ENCODE measurements around the gene AP2B1.

Gene AP2B1

DNA sequence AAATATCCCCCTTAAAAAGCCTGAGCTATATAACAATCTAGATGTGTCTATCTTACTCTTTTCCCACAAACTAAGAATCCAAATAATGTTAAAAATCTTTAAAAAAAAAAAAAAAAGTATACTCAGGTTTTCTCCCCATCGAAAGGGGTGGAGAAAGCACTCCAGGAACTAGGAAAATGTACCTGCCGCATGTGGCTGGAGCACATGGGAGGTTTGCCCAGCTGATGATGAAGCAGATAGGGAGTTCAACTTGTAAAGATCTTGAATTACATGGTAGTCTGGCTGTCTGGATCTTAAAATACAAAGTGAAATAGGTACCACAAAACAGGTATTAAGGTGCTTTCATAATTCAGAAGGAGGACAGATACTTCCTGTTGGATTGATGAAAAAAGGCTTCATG is 17.7 kb upstream of the AP2B1 start:
- TF ChIP-seq, protein P1, sequence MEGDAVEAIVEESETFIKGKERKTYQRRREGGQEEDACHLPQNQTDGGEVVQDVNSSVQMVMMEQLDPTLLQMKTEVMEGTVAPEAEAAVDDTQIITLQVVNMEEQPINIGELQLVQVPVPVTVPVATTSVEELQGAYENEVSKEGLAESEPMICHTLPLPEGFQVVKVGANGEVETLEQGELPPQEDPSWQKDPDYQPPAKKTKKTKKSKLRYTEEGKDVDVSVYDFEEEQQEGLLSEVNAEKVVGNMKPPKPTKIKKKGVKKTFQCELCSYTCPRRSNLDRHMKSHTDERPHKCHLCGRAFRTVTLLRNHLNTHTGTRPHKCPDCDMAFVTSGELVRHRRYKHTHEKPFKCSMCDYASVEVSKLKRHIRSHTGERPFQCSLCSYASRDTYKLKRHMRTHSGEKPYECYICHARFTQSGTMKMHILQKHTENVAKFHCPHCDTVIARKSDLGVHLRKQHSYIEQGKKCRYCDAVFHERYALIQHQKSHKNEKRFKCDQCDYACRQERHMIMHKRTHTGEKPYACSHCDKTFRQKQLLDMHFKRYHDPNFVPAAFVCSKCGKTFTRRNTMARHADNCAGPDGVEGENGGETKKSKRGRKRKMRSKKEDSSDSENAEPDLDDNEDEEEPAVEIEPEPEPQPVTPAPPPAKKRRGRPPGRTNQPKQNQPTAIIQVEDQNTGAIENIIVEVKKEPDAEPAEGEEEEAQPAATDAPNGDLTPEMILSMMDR (IDR thresholded peaks at IDR 0.05) = no peak
- no peak overlapping the region for H3K4me3 ChIP-seq

DNA sequence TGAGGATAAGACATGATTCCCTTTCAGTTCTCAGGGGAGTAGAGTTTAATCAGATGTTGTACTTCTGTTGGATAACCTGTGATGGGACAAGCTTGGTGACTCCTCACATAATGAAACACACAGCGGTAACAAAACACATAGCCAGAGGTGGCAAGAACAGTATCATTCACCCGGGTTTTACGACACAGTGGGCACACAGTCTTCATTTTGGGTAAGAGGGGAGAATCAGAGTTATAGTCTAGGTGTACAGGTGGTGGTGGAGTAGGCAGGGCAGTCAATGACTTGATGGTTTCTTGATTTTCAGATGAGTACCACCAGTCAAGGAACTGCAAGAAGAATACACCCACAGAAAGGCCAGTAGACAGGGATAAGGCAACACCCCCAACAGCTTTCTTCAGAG is 11.4 kb upstream of the AP2B1 start:
- no peak overlapping the region for H3K27ac ChIP-seq
- no peak overlapping the region for H3K4me3 ChIP-seq
- TF ChIP-seq, protein P1 (IDR thresholded peaks at IDR 0.05) = no peak
- DNase-seq (ENCODE audit: low spot score) = no peak

More for the DNA sequence above, 17.7 kb upstream of the AP2B1 start:
- DNase-seq (ENCODE audit: low spot score) = no peak
- H3K27ac ChIP-seq = no peak overlapping the region

DNA sequence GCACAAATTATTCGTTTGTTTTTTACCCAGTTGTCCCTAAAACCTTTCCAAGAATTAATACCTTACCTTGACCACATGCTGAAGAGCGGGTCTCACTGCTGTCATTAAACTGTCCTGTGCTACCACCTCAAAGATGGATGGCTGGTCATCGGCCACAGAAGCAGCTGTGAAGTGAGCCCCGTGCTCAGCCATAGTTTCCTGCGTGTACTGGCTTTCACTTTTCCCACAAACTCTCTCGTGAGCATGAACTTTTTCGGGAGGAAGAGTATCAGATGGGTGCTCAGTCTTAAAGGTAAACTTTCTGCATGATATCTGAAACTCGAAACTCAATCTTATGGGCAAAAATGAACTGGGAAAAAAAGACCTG is 9.3 kb upstream of the AP2B1 start:
- peak overlapping the region; percentile 75 for H3K4me3 ChIP-seq
- DNase-seq (ENCODE audit: low spot score) = no peak
- TF ChIP-seq, protein P1 (IDR thresholded peaks at IDR 0.05) = no peak
- peak overlapping the region; percentile 76 to 92 for H3K27ac ChIP-seq

DNA sequence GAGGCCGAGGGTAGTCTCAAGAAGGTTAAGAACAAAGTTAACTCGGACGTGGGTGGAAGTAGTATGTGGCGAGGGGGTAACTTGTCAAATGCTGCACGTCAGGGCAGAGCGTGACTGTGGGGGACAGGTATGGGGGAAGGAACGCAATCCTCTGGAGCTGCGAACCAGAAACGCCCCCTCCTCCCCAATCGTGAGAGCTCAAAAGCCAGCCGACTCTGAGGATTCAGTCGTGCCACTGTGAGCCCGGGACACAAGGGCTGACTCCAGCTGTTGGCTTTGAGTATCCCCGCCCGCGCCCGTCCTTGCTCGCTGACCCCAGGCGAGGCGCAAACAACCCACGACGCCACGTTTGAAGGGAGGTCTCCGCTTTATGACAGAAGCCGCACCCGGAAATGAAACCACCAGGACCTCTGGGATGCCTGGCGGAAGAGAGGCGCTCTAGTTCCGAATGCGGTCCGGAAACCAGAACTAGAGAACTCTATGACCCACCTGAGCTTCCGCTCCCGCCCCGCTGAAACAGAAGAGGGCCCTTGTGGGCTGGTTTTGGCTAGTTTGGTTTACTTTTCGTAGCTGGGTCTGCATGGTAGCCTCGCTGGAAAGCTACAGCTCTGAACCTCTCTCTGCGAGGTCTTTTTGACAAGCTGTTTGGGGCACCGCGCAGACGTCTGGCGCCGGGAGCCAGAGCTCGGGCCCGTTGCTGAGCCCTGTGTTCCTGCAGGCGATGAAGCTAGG is 8.8 kb upstream of the AP2B1 start, which contains the start of gene PEX12:
PEX12 (minus strand) TSS at position 375 of the 732 bp plus-strand sequence. CDS start 550 bp downstream, outside the sequence.
- peak; percentile 92 for DNase-seq (ENCODE audit: low spot score)
- Histone ChIP-seq H3K4me3 (peak within 1 kb of the TSS; percentile 75), H3K27ac (peak within 1 kb of the TSS; percentile 76 to 92)
- TF ChIP-seq, protein P1 (IDR thresholded peaks at IDR 0.05) = no peak

DNA sequence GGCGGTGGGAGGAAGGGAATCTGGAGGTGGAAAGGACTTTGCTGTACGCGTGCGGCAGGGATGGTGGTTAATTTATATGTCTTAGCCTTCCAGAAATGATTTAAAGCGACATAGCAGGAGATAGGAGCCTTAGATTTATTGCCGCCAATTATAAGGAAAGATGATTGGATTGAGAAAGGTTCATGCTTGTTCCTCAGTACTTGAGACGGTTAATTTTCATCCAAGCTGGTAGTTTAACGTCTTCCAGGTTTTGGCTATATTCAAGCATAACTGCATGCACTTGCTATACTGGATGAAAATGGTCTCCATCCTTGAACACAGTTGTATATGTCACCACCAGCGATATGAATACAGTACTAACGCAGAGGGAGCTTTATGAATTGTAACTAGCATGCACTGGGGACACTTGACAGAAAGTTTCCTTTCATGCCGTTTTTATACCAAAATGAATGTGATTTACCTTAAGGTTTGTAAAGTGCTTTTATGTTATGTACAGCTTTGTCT is 8.1 kb upstream of the AP2B1 start:
- no peak for DNase-seq (ENCODE audit: low spot score)
- TF ChIP-seq, protein P1 (IDR thresholded peaks at IDR 0.05) = no peak
- H3K27ac ChIP-seq = peak overlapping the region; percentile 76 to 92
- peak overlapping the region; percentile 75 for H3K4me3 ChIP-seq

DNA sequence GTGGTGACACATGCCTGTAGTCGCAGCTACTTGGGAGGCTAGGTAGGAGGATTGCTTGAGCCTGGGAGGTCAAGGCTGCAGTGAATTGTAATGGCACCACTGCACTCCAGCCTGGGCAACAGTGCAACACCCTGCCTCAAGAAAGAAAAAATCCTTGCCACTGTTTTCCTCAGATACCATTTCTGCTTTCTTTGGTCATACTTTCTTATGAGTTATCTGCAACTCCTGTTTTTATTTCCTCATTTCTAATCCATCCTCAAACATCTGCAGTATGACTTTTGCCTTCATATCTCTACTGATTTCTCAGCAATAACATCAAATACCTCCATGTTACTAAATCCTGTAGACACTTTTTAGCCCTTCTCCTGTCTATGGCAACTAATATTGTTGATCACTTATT is 3.1 kb upstream of the AP2B1 start:
- TF ChIP-seq, protein P1 (IDR thresholded peaks at IDR 0.05) = no peak
- no peak for DNase-seq (ENCODE audit: low spot score)
- Histone ChIP-seq H3K27ac (no peak overlapping the region), H3K4me3 (no peak overlapping the region)

DNA sequence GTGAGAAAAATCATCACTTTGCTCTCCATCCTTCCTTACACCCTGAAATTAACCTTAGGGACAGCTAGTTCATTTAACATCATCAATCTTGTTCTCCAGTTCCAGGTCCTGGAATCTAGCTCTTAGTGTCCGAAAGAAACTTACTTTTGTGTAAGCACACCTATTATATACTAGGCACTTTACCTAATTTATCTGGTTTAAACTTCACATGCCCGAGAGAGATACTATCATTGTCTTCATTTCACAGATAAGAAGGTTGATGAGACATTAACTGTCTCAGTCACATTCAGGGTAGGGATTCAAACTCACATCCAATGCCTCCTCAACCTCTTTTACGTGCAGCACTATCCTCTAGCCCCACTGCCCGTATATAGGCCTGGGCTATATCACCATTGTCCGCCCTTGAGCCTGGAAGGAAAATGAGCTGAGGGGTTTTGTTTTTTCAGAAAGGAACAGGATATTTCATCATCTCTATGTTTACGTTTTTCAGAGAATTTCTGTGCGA is 501 bp upstream of the AP2B1 start:
- no peak for DNase-seq (ENCODE audit: low spot score)
- H3K4me3 ChIP-seq = peak overlapping the region; percentile 98
- peak overlapping the region; percentile 93 to 95 for H3K27ac ChIP-seq
- TF ChIP-seq, protein P1 (IDR thresholded peaks at IDR 0.05) = no peak

All from coronary artery (tissue), 2 donors.